Activated T-cell treated with anti-CD3 and anti-CD28 coated beads, Interleukin-2, amount 50 U/mL, for 4 hours (primary cell): ENCODE measurements around the gene WWOX. TPM values are rescaled to one million over a fixed set of nuclear protein-coding genes. Genes with fewer than 3 reads are reported as not detected.
A peak's percentile ranks its signal among the peaks of the same experiment; 100 is the strongest.
"Not testable (repeated sequence)": the region's sequence is repeated elsewhere in the genome, so short reads cannot be mapped to it uniquely, and the experiment has no call there.

Experiments used
- ATAC-seq, 2 donors: fragments of 200-7000 bp; cut with Tn5 transposase; one replicate each; pipeline ENCODE4 v1.10.0; 2021
- DNase-seq: peaks from one replicate; pipeline ENCODE4 v3.0.0-alpha.2; 2020
- H3K27me3 Mint-ChIP-seq: one replicate; pipeline ENCODE4 v1.8.0; 2021; ENCODE audit warnings: low read depth, mixed read lengths
- H3K36me3 Mint-ChIP-seq: one replicate; pipeline ENCODE4 v1.8.0; 2022; ENCODE audit warnings: mixed read lengths; ENCODE audit not compliant: insufficient read depth
- H3K4me1 Mint-ChIP-seq: one replicate; pipeline ENCODE4 v1.8.0; 2021; ENCODE audit warnings: low read depth, mixed read lengths
- H3K4me3 Mint-ChIP-seq: one replicate; pipeline ENCODE4 v1.8.0; 2021; ENCODE audit warnings: mild to moderate bottlenecking, moderate library complexity, mixed read lengths
- H3K9me3 Mint-ChIP-seq: one replicate; pipeline ENCODE4 v1.8.0; 2021; ENCODE audit warnings: mixed read lengths
- total RNA-seq, 3 donors: library from RNA; stranded (reverse); gene quantifications; one replicate each; pipeline ENCODE4 v1.2.1, GENCODE V29; 2021

The WWOX gene
- total RNA-seq, 3 donors from 2014 or later = 13.9 to 19.1 (median 18.9) TPM

DNA sequence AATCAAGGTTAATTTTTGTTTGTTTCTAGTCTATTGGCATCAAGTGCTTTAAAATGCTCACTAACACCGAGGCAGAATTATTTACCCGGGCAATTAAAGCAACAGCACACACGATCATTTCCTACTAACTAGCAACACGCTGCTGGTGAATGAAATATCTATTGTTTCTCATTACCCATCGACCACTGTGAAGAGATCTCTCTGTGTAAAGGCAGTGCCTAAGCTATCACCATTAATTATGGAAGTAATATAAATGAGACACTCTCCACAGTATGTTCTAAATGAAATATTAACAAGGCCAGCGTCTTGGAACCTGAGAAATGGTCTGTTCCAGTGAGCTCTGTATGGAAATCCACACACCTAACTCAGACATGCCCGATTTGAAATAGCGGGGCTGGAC is 1103.5 kb downstream of the WWOX start:
- H3K36me3 Mint-ChIP-seq = no peaks in the 10 kb centered on the region
- no peak for DNase-seq
- no peaks in the 10 kb centered on the region for H3K9me3 Mint-ChIP-seq
- no peaks in the 10 kb centered on the region for H3K4me1 Mint-ChIP-seq
- H3K4me3 Mint-ChIP-seq = no peak overlapping the region
- ATAC-seq = no peak
- H3K27me3 Mint-ChIP-seq = no peaks in the 10 kb centered on the region

GRCh38 chr16:79204486-79204885 is 1105.0 kb downstream of the WWOX start:
- DNase-seq (no peak), ATAC-seq (no peak)
- Mint-ChIP-seq H3K27me3 (no peaks in the 10 kb centered on the region), H3K4me3 (no peak overlapping the region), H3K9me3 (no peaks in the 10 kb centered on the region), H3K36me3 (no peaks in the 10 kb centered on the region), H3K4me1 (no peaks in the 10 kb centered on the region)

- no peak for ATAC-seq
- Mint-ChIP-seq H3K36me3 (no peaks in the 10 kb centered on the region), H3K4me1 (no peaks in the 10 kb centered on the region), H3K9me3 (no peaks in the 10 kb centered on the region), H3K27me3 (no peaks in the 10 kb centered on the region), H3K4me3 (no peak overlapping the region)
- DNase-seq = no peak
These were observed 1107.4 kb downstream of the WWOX start for GRCh38 chr16:79206889-79207288.

- peaks cover 5% of the 10 kb centered on the region for H3K36me3 Mint-ChIP-seq
- H3K9me3 Mint-ChIP-seq = peaks cover 7% of the 10 kb centered on the region
- no peak overlapping the region for H3K4me3 Mint-ChIP-seq
- ATAC-seq (no peak), DNase-seq (no peak)
- H3K4me1 Mint-ChIP-seq = no peaks in the 10 kb centered on the region
- H3K27me3 Mint-ChIP-seq = no peaks in the 10 kb centered on the region
These were observed 1109.9 kb downstream of the WWOX start for GRCh38 chr16:79209308-79209707.

- Mint-ChIP-seq H3K4me1 (no peaks in the 10 kb centered on the region), H3K27me3 (no peaks in the 10 kb centered on the region), H3K36me3 (peaks cover 5% of the 10 kb centered on the region), H3K4me3 (no peak overlapping the region), H3K9me3 (peaks cover 7% of the 10 kb centered on the region)
- DNase-seq (no peak), ATAC-seq (no peak)
These were observed 1111.2 kb downstream of the WWOX start for GRCh38 chr16:79210607-79211006.

DNA sequence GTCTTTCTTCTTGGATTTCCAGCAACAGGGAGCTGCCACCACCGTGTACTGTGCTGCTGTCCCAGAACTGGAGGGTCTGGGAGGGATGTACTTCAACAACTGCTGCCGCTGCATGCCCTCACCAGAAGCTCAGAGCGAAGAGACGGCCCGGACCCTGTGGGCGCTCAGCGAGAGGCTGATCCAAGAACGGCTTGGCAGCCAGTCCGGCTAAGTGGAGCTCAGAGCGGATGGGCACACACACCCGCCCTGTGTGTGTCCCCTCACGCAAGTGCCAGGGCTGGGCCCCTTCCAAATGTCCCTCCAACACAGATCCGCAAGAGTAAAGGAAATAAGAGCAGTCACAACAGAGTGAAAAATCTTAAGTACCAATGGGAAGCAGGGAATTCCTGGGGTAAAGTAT is 1112.1 kb downstream of the WWOX start:
- Mint-ChIP-seq H3K27me3 (no peaks in the 10 kb centered on the region), H3K4me1 (no peaks in the 10 kb centered on the region), H3K4me3 (no peak overlapping the region), H3K9me3 (peaks cover 12% of the 10 kb centered on the region), H3K36me3 (peaks cover 5% of the 10 kb centered on the region)
- ATAC-seq = no peak
- DNase-seq = no peak

- ATAC-seq = no peak
- Mint-ChIP-seq H3K27me3 (no peaks in the 10 kb centered on the region), H3K4me3 (no peak overlapping the region), H3K4me1 (peaks cover 2% of the 10 kb centered on the region), H3K9me3 (peaks cover 12% of the 10 kb centered on the region), H3K36me3 (peaks cover 5% of the 10 kb centered on the region)
- DNase-seq = no peak
These were observed 1112.8 kb downstream of the WWOX start for GRCh38 chr16:79212114-79212791.

- Mint-ChIP-seq H3K27me3 (no peaks in the 10 kb centered on the region), H3K4me3 (no peak overlapping the region), H3K4me1 (peaks cover 9% of the 10 kb centered on the region), H3K9me3 (peaks cover 12% of the 10 kb centered on the region), H3K36me3 (peaks cover 5% of the 10 kb centered on the region)
- ATAC-seq = no peak
- no peak for DNase-seq
These were observed 1113.8 kb downstream of the WWOX start for GRCh38 chr16:79213214-79213613.

- Mint-ChIP-seq H3K4me1 (peaks cover 11% of the 10 kb centered on the region), H3K27me3 (no peaks in the 10 kb centered on the region), H3K36me3 (peaks cover 5% of the 10 kb centered on the region), H3K9me3 (peaks cover 12% of the 10 kb centered on the region), H3K4me3 (no peak overlapping the region)
- DNase-seq (no peak), ATAC-seq (no peak)
These were observed 1115.8 kb downstream of the WWOX start for GRCh38 chr16:79215289-79215688.

GRCh38 chr16:79217375-79218011 is 1118.0 kb downstream of the WWOX start:
- Mint-ChIP-seq H3K27me3 (no peaks in the 10 kb centered on the region), H3K9me3 (peaks cover 12% of the 10 kb centered on the region), H3K4me3 (no peak overlapping the region), H3K4me1 (peaks cover 11% of the 10 kb centered on the region), H3K36me3 (peaks cover 5% of the 10 kb centered on the region)
- ATAC-seq (peak; percentile 60 to 81), DNase-seq (no peak)

GRCh38 chr16:79218351-79218750 is 1118.9 kb downstream of the WWOX start:
- Mint-ChIP-seq H3K4me3 (no peak overlapping the region), H3K4me1 (peaks cover 11% of the 10 kb centered on the region), H3K36me3 (peaks cover 5% of the 10 kb centered on the region), H3K9me3 (peaks cover 12% of the 10 kb centered on the region), H3K27me3 (no peaks in the 10 kb centered on the region)
- ATAC-seq (no peak), DNase-seq (no peak)

DNA sequence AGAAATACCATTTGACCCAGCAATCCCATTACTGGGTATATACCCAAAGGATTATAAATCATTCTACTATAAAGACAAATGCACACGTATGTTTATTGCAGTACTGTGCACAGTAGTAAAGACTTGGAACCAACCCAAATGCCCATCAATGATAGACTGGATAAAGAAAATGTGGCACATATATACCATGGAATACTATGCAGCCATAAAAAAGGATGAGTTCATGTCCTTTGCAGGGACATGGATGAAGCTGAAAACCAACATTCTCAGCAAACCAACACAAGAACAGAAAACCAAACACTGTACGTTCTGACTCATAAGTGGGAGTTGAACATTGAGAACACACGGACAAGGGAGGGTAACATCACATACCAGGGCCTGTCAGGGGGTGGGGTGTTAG is 1126.5 kb downstream of the WWOX start:
- not testable (repeated sequence) for ATAC-seq

DNA sequence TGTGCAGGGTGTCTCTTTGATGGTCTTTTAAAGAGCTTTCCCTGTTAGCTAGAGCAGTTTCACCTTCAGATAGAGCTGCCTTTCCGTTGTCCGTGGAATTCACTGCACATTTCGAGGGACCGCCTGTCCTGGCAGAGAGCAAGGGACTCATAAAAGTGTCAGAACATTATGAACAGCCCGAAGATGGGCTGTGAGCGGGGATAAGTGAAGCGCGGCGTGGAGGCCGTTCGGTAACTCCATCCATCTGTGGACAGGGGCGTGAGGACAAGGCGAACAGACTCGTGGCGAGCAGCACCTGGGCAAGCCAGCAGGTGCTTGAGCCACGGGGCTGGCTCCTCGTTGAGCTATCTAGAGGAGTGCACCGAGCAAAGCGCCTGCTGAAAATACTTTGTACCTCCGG is 1129.9 kb downstream of the WWOX start:
- no peaks in the 10 kb centered on the region for H3K27me3 Mint-ChIP-seq
- H3K4me1 Mint-ChIP-seq = no peaks in the 10 kb centered on the region
- H3K4me3 Mint-ChIP-seq = no peak overlapping the region
- ATAC-seq = no peak
- H3K36me3 Mint-ChIP-seq = no peaks in the 10 kb centered on the region
- peaks cover 4% of the 10 kb centered on the region for H3K9me3 Mint-ChIP-seq
- DNase-seq = no peak

More for the DNA sequence above, 1126.5 kb downstream of the WWOX start:
- not testable (repeated sequence) for DNase-seq, H3K4me1 Mint-ChIP-seq, H3K4me3 Mint-ChIP-seq, H3K27me3 Mint-ChIP-seq, H3K9me3 Mint-ChIP-seq, H3K36me3 Mint-ChIP-seq

DNA sequence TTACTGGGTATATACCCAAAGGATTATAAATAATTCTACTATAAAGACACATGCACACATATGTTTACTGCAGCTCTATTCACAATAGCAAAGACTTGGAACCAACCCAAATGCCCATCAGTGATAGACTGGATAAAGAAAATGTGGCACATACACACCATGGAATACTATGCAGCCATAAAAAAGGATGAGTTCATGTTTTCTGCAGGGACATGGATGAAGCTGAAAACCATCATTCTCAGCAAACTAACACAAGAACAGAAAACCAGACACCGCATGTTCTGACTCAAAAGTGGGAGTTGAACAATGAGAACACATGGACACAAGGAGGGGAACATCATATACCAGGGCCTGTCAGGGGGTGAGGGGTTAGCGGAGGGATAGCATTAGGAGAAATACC is 1146.2 kb downstream of the WWOX start:
- H3K9me3 Mint-ChIP-seq, H3K36me3 Mint-ChIP-seq, ATAC-seq, H3K4me1 Mint-ChIP-seq, DNase-seq, H3K27me3 Mint-ChIP-seq, H3K4me3 Mint-ChIP-seq: not testable (repeated sequence)

- H3K36me3 Mint-ChIP-seq = no peaks in the 10 kb centered on the region
- ATAC-seq (no peak), DNase-seq (no peak)
- H3K4me1 Mint-ChIP-seq = no peaks in the 10 kb centered on the region
- no peak overlapping the region for H3K4me3 Mint-ChIP-seq
- peaks cover 1% of the 10 kb centered on the region for H3K27me3 Mint-ChIP-seq
- H3K9me3 Mint-ChIP-seq = no peaks in the 10 kb centered on the region
These were observed 1147.9 kb downstream of the WWOX start for GRCh38 chr16:79247386-79247785.
